GM19397 (cell line): ENCODE results near the gene MS4A6A.
"Not testable (repeated sequence)": the region's sequence is repeated elsewhere in the genome, so short reads cannot be mapped to it uniquely, and the experiment has no call there.

ENCODE experiments used
- ATAC-seq: cut with Tn5 transposase; IDR thresholded peaks from one replicate; pipeline ENCODE4 v1.9.1; 2021; ENCODE audit warnings: mild to moderate bottlenecking, moderate library complexity; ENCODE audit not compliant: unreplicated experiment

MS4A6A gene, protein sequence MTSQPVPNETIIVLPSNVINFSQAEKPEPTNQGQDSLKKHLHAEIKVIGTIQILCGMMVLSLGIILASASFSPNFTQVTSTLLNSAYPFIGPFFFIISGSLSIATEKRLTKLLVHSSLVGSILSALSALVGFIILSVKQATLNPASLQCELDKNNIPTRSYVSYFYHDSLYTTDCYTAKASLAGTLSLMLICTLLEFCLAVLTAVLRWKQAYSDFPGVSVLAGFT

GRCh38 chr11:60182541-60183330, at the start of gene MS4A6A:
MS4A6A (minus strand) TSS chr11:60183083; CDS start chr11:60181727, 1,356 bp downstream.
- no peak for ATAC-seq

GRCh38 chr11:60230681-60231080, 47.8 kb upstream of the MS4A6A start:
- ATAC-seq = no peak

GRCh38 chr11:60222141-60222540, 39.3 kb upstream of the MS4A6A start:
- ATAC-seq = no peak

- no peak for ATAC-seq
Observed at GRCh38 chr11:60221692-60222091, 38.8 kb upstream of the MS4A6A start.

- no peak for ATAC-seq
Observed at GRCh38 chr11:60221181-60221580, 38.3 kb upstream of the MS4A6A start.

GRCh38 chr11:60214386-60214785, 31.5 kb upstream of the MS4A6A start:
- no peak for ATAC-seq

- no peak for ATAC-seq
Observed at GRCh38 chr11:60211206-60211605, 28.3 kb upstream of the MS4A6A start.

- ATAC-seq = no peak
Observed at GRCh38 chr11:60209977-60210376, 27.1 kb upstream of the MS4A6A start.

GRCh38 chr11:60208951-60209350, 26.1 kb upstream of the MS4A6A start:
- no peak for ATAC-seq

DNA sequence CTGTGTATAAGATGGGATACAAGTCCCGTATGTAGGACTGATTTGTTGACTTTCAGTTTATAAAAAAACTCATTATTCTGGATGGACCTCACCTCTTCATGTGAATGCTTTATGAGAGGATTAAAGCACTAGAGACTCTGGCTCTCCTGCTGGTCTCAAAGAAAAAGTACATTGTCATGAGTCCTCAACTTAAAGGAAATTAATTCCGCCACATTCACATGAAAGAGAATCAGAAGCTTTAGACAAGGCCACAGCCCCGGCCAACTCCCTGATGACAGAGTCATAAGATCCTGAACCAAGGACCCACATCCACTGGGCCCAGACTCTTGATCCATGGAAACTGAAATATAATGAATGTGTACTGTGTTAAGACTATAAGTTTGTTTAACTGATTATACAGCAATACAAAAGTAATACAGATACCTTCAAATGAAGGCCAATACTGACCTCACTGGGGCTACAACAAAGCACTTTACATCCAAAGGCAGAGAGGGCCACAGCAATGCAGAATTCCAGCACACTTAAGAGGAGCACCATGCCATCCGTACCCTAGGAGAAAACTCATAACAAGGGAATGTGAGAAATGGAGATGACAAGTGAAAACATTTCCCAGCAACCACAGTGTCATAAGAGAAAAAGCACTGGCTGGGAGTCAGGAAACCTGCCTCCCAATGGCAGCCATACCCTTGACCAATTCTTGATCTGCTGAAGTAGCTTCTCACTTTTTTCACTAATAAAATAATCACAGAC, 25.4 kb upstream of the MS4A6A start:
- ATAC-seq = no peak

DNA sequence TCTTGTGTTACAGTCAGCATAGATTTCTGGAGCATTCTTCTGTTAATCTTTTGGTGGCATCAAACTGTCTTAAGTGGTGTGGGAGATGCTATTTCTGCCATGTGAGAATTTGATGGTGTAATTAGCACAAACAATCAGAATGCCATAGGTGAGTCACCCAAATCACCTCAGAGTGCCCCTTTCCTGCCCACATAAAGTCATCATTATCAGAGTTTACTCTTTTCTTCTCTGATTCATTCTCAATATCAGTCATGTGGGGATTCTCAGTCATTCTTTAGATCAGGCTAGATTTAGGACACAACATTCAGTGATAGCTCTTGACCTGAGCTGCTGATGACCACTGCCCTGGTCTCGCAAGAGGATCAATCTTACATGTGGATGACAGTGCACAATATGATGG, 23.7 kb upstream of the MS4A6A start:
- ATAC-seq = no peak

DNA sequence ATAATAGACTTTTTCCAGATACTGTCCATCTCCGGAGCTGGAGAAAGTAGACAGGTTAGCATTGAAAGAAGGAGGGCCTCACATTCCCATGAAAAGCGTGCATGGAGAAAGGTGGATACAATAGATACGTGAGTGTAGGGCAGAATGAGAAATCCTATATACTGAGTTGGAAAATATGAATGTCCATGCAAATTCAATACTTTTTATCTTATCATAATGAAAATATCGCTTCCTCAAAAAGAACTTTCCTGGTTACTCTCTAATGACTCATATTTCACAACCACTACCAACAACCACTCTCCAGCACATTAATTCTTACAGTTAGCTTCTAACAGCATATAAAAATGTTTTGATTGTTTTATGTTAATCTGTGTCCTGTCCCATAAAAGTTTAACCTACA, 22.0 kb upstream of the MS4A6A start:
- ATAC-seq = no peak

- ATAC-seq = not testable (repeated sequence)
Observed at GRCh38 chr11:60201334-60201733, 18.5 kb upstream of the MS4A6A start.

- no peak for ATAC-seq
Observed at GRCh38 chr11:60197442-60197841, 14.6 kb upstream of the MS4A6A start.

GRCh38 chr11:60195923-60196368, 13.1 kb upstream of the MS4A6A start:
- no peak for ATAC-seq

- no peak for ATAC-seq
Observed at GRCh38 chr11:60194511-60194910, 11.6 kb upstream of the MS4A6A start.

DNA sequence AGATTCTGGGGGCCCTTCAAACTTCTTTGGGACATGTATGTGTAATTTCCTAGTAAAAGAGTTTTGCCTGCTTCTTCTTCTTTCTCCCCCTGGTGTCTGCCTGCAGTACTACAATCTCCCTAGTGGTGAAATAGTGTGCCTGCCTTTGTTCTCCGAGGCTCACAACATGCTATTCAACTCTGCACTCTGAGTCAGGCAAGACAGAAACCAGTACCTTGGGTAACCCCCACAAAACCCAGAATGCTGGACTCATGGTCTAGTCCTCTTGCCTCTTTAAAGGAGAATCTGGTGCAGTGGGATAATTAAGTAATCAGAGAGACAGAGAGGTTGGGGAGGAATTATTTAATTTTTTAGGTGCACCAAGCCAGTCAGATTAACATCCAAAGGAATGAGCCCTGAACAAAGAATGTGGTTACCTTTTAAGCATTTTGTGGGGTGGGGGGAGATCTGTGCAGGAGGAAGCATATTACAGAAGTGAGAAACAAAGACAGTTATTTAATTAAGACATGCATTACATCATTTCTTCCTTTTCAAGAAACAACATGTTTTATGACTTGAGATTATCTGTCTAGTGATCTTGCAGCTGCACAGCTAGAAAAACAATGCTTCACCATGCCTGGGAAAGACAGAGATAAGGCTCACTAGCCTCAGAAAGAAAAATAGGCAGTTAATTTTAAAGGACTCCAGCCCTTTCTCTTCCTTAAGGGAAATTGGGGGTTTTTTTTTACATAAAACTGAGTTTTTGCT, 11.0 kb upstream of the MS4A6A start:
- no peak for ATAC-seq

DNA sequence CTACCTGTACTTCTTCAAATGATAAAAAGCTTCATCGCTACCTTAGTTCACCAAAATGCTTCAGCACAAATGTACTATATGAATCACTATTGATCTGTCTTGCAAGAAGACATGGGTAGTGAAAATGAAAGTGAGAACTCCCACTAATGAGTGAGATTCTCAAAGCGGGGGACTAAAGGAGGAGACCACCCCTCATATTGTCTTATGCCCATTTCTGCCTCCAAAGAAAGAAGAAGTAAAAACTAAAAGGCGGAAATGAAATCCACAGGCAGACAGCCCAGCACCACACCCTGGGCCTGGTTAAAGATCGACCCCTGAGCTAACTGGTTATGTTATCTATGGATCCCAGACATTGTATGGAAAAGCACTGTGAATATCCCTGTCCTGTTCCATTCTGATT, 9.7 kb upstream of the MS4A6A start:
- ATAC-seq = not testable (repeated sequence)

DNA sequence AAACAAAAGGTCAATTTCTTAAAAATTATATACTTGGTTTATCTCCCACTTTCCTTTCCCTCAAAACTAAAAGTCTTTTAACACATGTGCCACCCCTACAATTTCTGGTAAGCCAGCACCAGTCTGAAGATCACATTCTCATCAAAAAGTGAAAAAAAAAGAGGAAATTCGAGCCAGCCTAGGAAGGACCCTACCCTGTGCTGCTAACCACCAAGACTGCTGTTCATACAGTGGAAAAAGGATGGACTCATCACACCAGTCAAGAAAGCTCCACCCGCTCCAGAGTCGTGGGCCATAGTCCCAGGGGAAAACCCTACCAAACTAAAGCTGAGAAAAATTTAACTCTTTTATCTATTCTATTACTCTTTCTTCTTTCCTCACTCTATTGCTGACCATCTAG, 5.6 kb upstream of the MS4A6A start:
- ATAC-seq = not testable (repeated sequence)

DNA sequence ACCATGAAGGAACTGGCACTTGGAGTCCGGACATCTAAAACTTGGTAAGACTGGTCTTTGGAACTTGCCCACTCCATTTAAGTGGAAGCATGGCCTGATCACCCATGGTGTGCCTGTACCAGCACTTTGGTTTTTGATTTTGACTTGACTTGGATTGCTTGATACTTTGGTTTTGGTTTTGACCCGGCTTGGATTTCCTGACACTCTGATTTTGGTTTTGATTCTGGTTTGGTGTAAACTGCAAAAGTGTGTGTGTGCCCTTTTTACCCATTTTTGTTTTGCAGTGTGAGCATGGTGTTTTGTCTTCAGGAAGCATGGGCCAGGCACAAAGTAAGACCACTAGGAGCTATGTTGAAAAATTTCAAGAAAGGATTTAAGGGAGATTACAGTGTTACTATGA, 3.2 kb upstream of the MS4A6A start:
- not testable (repeated sequence) for ATAC-seq

GRCh38 chr11:60185512-60185827, 2.6 kb upstream of the MS4A6A start:
- ATAC-seq = not testable (repeated sequence)
